Pancreas (tissue), 10 donors: ENCODE data around the gene VNN1. TPM values are rescaled to one million over a fixed set of nuclear protein-coding genes. Genes with fewer than 3 reads are reported as not detected.

Experiments
- ATAC-seq, 4 donors: fragments of 200-7000 bp; cut with Tn5 transposase; one replicate each; pipeline versions ENCODE4 v1.8.0 to v1.9.1; 2020; ENCODE audit warnings: mild to moderate bottlenecking in 4 of 4, moderate library complexity in 4 of 4
- DNase-seq, 6 donors: peaks; one replicate each; pipeline ENCODE4 v3.0.0-alpha.2; 2020
- FAIRE-seq: peaks from 2 replicates; lab custom pipeline; 2012; peaks lifted over from hg19 to GRCh38; lab: Jason Lieb, UNC
- H3K27ac ChIP-seq, 4 donors: fragments of 200-600 bp; sonication (generic); 1 replicate in 3 of 4; 2 replicates in 1 of 4; pipeline versions ENCODE4 v1.5.0 to v1.8.0; 2020
- H3K27me3 ChIP-seq, 4 donors: fragments of 200-600 bp; one replicate each; pipeline ENCODE4 v1.8.0; 2021
- H3K36me3 ChIP-seq, 3 donors: fragments of 200-600 bp; sonication (generic) in 1 of 3; one replicate each; pipeline versions ENCODE4 v1.5.0 to v1.8.0; 2020 to 2021
- H3K4me1 ChIP-seq, 3 donors: fragments of 200-600 bp; one replicate each; pipeline ENCODE4 v1.8.0; 2021
- H3K4me3 ChIP-seq, 4 donors: fragments of 200-600 bp; sonication (generic) in 2 of 4; one replicate each; pipeline versions ENCODE4 v1.5.0 to v1.8.0; 2020 to 2021
- H3K9me3 ChIP-seq, 4 donors: fragments of 200-600 bp; one replicate each; pipeline ENCODE4 v1.8.0; 2021
- CTCF ChIP-seq, 4 donors: fragments of 200-600 bp; sonication (generic) in 3 of 4; IDR thresholded peaks; one replicate each; pipeline versions ENCODE4 v1.5.0 to v1.8.0; 2021; ENCODE audit warnings: antibody characterized with exemption in 4 of 4
- WGBS, 2 donors: extraction: QIAGEN DNeasy Blood & Tissue Kit; methylation state at CpG; one replicate each; pipeline ENCODE4 v1.1.7; 2013; 5-methylcytosine and 5-hydroxymethylcytosine counted together
- intact Hi-C, 3 donors: fragments of 100-400 bp; cut with DNase I; formaldehyde crosslinking; loops; one replicate each; pipeline versions ENCODE4 v1.11.1 to v1.14.2; 2022
- polyA plus RNA-seq, 2 donors: library from polyadenylated mRNA; stranded (reverse); fragments of 200-250 nt; gene quantifications; one replicate each; pipeline ENCODE4 v1.2.3, GENCODE V29; 2013
- total RNA-seq, 6 donors: library from RNA; stranded (reverse); fragmentation: NEBNext Ultra II Directional in 4 of 6; extraction: Animal tissue kit (Norgen Biotek cat#: 25700) in 4 of 6; gene quantifications; one replicate each; pipeline versions ENCODE4 v1.2.1 to v1.2.4, GENCODE V29; 2021 to 2023
- donor health status: healthy with polysubstance abuse.
- donor health status: DM: no; HTN: no; CAD: no; lungs with moderate emphysema.
- donor health status: DM: no; HTN: no; CAD: no.
- donor health status: control.
- donor health status: control.
- donor health status: Bipolar disorder and iron deficiency.
- donor health status: DM: yes; HTN: yes; CAD: no.
- donor health status: DM: no; HTN: no; CAD: no.
- donor health status: DM: no; HTN: no; CAD: no.
- donor health status: DM: yes; HTN: yes; CAD: no.

The VNN1 gene
- total and polyA plus RNA-seq, 8 donors = 0.13 to 4.7 (median 1.0) TPM

GRCh38 chr6:132748446-132748845, 34.6 kb upstream of the VNN1 start:
- no peaks in the 10 kb centered on the region for H3K27me3 ChIP-seq
- DNase-seq (no peak), ATAC-seq (no peak), FAIRE-seq (no peak)
- H3K9me3 ChIP-seq = no peaks in the 10 kb centered on the region
- H3K4me1 ChIP-seq = peaks cover 0 to 8% (median 0%) of the 10 kb centered on the region in 3 donors
- 97 to 100% methylated on average over 1 of the region's 1 CpG for WGBS, 2 donors
- H3K4me3 ChIP-seq = no peak overlapping the region
- no peak overlapping the region for H3K27ac ChIP-seq
- intact Hi-C loops = no loop called here
- no peaks in the 10 kb centered on the region for H3K36me3 ChIP-seq
- no peak for TF ChIP-seq CTCF (IDR thresholded peaks at IDR 0.05)

- no peak for DNase-seq
- FAIRE-seq = no peak
- no peak for TF ChIP-seq CTCF (IDR thresholded peaks at IDR 0.05)
- peaks cover 0 to 6% (median 0%) of the 10 kb centered on the region in 3 donors for H3K4me1 ChIP-seq
- H3K9me3 ChIP-seq = no peaks in the 10 kb centered on the region
- H3K27me3 ChIP-seq = no peaks in the 10 kb centered on the region
- no peaks in the 10 kb centered on the region for H3K36me3 ChIP-seq
- no peak overlapping the region for H3K4me3 ChIP-seq
- H3K27ac ChIP-seq = no peak overlapping the region
- no peak for ATAC-seq
- WGBS, 2 donors = 45 to 61% methylated on average over 1 of the region's 1 CpG
- intact Hi-C loops = no loop called here
These were observed 32.2 kb upstream of the VNN1 start for GRCh38 chr6:132746048-132746447.

- 64 to 73% methylated on average over 4 of the region's 4 CpGs for WGBS, 2 donors
- intact Hi-C loops = no loop called here
- DNase-seq = no peak
- Histone ChIP-seq H3K27me3 (no peaks in the 10 kb centered on the region), H3K36me3 (no peaks in the 10 kb centered on the region), H3K4me3 (no peak overlapping the region), H3K27ac (peak overlapping the region in 1 of 4 donors; percentile 42), H3K4me1 (no peaks in the 10 kb centered on the region), H3K9me3 (no peaks in the 10 kb centered on the region)
- peak in 2 of 4 donors; percentile 59 to 60 for ATAC-seq
- TF ChIP-seq CTCF (IDR thresholded peaks at IDR 0.05) = no peak
- no peak for FAIRE-seq
These were observed 28.6 kb upstream of the VNN1 start for GRCh38 chr6:132742495-132742894.

- intact Hi-C loops = no loop called here
- TF ChIP-seq CTCF (IDR thresholded peaks at IDR 0.05) = no peak
These were observed 27.4 kb upstream of the VNN1 start for GRCh38 chr6:132741281-132741680.

GRCh38 chr6:132736239-132736638, 22.4 kb upstream of the VNN1 start:
- peak overlapping the region in 2 of 4 donors; percentile 79 to 81 for H3K27ac ChIP-seq

More at GRCh38 chr6:132741281-132741680, 27.4 kb upstream of the VNN1 start:
- DNase-seq (no peak), FAIRE-seq (no peak), ATAC-seq (peak in 1 of 4 donors; percentile 45)
- no peaks in the 10 kb centered on the region for H3K27me3 ChIP-seq
- no peaks in the 10 kb centered on the region for H3K36me3 ChIP-seq
- H3K27ac ChIP-seq = no peak overlapping the region
- no peaks in the 10 kb centered on the region for H3K9me3 ChIP-seq
- no peak overlapping the region for H3K4me3 ChIP-seq
- H3K4me1 ChIP-seq = peaks cover 0 to 11% (median 1%) of the 10 kb centered on the region in 3 donors
- whole genome bisulfite sequencing, 2 donors = 51 to 70% methylated on average over 1 of the region's 1 CpG

More at GRCh38 chr6:132736239-132736638, 22.4 kb upstream of the VNN1 start:
- intact Hi-C loops = no loop called here
- ATAC-seq = peak; percentile 62 to 82 (median 78)
- WGBS, 2 donors = 7 to 13% methylated on average over 1 of the region's 1 CpG
- FAIRE-seq = no peak
- Histone ChIP-seq H3K4me1 (peaks cover 0 to 32% (median 24%) of the 10 kb centered on the region in 3 donors), H3K36me3 (no peaks in the 10 kb centered on the region), H3K4me3 (no peak overlapping the region), H3K27me3 (no peaks in the 10 kb centered on the region), H3K9me3 (no peaks in the 10 kb centered on the region)
- no peak for TF ChIP-seq CTCF (IDR thresholded peaks at IDR 0.05)
- no peak for DNase-seq
